ENCODE results near the gene TSPEAR.
"Not testable (repeated sequence)": the region's sequence is repeated elsewhere in the genome, so short reads cannot be mapped to it uniquely, and the experiment has no call there.

The TSPEAR gene

GRCh38 chr21:44684077-44684476, 27.3 kb downstream of the TSPEAR start:
- no peak for DNase-seq (ENCODE audit: low read depth in 2 of 2)

GRCh38 chr21:44682580-44683151, 28.7 kb downstream of the TSPEAR start:
- no peak for DNase-seq (ENCODE audit: low read depth in 2 of 2)

- DNase-seq (ENCODE audit: low read depth in 2 of 2), result no peak
Measured at GRCh38 chr21:44681861-44682579, 29.4 kb downstream of the TSPEAR start, which contains the start of gene KRTAP12-1. KRTAP12-1 (minus strand) TSS chr21:44682163; CDS start chr21:44682123, 40 bp downstream.

- DNase-seq (ENCODE audit: low read depth in 2 of 2), result no peak
Measured at GRCh38 chr21:44681152-44681551, 30.2 kb downstream of the TSPEAR start.

GRCh38 chr21:44677881-44678280, 33.5 kb downstream of the TSPEAR start:
- no peak for DNase-seq (ENCODE audit: low read depth in 2 of 2)

- DNase-seq (ENCODE audit: low read depth in 2 of 2), result no peak
Measured at GRCh38 chr21:44671911-44672310, 39.5 kb downstream of the TSPEAR start.

- no peak for DNase-seq (ENCODE audit: low read depth in 2 of 2)
Measured at GRCh38 chr21:44670642-44671432, 40.5 kb downstream of the TSPEAR start.

- DNase-seq (ENCODE audit: low read depth in 2 of 2), result no peak
Measured at GRCh38 chr21:44667612-44668011, 43.8 kb downstream of the TSPEAR start.

GRCh38 chr21:44666401-44667320, 44.7 kb downstream of the TSPEAR start, which contains the start of gene KRTAP12-2:
KRTAP12-2 (minus strand) TSS chr21:44666927; CDS start chr21:44666886, 41 bp downstream.
- DNase-seq (ENCODE audit: low read depth in 2 of 2), result no peak

- no peak for DNase-seq (ENCODE audit: low read depth in 2 of 2)
Measured at GRCh38 chr21:44664691-44665090, 46.7 kb downstream of the TSPEAR start.

GRCh38 chr21:44661567-44661966, 49.8 kb downstream of the TSPEAR start:
- not testable (repeated sequence) for DNase-seq (ENCODE audit: low read depth in 2 of 2)

- DNase-seq (ENCODE audit: low read depth in 2 of 2), result no peak
Measured at GRCh38 chr21:44658913-44659595, 52.3 kb downstream of the TSPEAR start.

- no peak for DNase-seq (ENCODE audit: low read depth in 2 of 2)
Measured at GRCh38 chr21:44658541-44658910, 52.8 kb downstream of the TSPEAR start.

- DNase-seq (ENCODE audit: low read depth in 2 of 2), result peak in 1 of 2 donors; percentile 19
Measured at GRCh38 chr21:44657635-44658540, 53.5 kb downstream of the TSPEAR start, which contains the start of gene KRTAP12-3. KRTAP12-3 (plus strand) TSS chr21:44657932; CDS start chr21:44657980, 48 bp downstream.

- no peak for DNase-seq (ENCODE audit: low read depth in 2 of 2)
Measured at GRCh38 chr21:44656868-44657267, 54.5 kb downstream of the TSPEAR start.

GRCh38 chr21:44654576-44655175, 56.7 kb downstream of the TSPEAR start, which contains the start of gene KRTAP12-4:
KRTAP12-4 (minus strand) TSS chr21:44654659; CDS start chr21:44654614, 45 bp downstream.
- no peak for DNase-seq (ENCODE audit: low read depth in 2 of 2)

GRCh38 chr21:44653656-44654575, 57.5 kb downstream of the TSPEAR start:
- DNase-seq (ENCODE audit: low read depth in 2 of 2), result peak in 1 of 2 donors; percentile 27

GRCh38 chr21:44653123-44653522, 58.2 kb downstream of the TSPEAR start:
- DNase-seq (ENCODE audit: low read depth in 2 of 2), result no peak

All from stimulated activated CD8-positive, alpha-beta memory T cell treated with anti-CD3 and anti-CD28 coated beads, Interleukin-2, amount 100 ng/mL, for 1 hour (primary cell).